Suprapubic skin (tissue), 3 donors: ENCODE measurements around the gene RSPO3.

Source experiments
- POLR2A ChIP-seq, 2 donors: fragments of 450-650 bp; IDR thresholded peaks; one replicate each; pipeline ENCODE4 v1.6.1; 2017; ENCODE audit warnings: antibody characterized with exemption in 2 of 2, mild to moderate bottlenecking in 2 of 2, moderate library complexity in 2 of 2
- TF ChIP-seq, protein P1 (sequence below), 2 donors: fragments of 200-600 bp in 1 of 2; fragments of 450-650 bp in 1 of 2; sonication (generic) in 1 of 2; IDR thresholded peaks; one replicate each; pipeline ENCODE4 v1.5.1; 2016 to 2019; ENCODE audit warnings: antibody characterized with exemption in 2 of 2, mild to moderate bottlenecking in 1 of 2, moderate library complexity in 1 of 2

DNA sequence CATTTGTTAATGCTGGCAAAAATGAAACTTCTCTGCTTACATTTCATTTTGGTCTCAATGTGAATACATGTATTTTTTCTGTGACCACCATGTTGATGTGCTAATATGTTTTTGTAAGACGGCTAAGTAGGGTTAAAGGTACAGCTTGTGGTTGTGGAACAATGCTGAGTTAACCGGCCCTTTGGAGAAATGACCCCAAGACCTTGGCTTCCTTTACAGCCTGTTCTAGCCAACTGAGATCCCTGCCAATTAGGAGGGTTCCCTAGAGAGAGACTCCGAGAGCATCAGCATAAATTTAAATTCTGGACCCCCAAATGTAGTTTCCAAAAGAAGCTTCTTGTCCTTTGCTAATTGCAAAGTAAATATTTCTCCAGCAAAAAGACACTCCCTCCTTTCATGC lies 44.4 kb downstream of the RSPO3 start:
- TF ChIP-seq, protein P1, sequence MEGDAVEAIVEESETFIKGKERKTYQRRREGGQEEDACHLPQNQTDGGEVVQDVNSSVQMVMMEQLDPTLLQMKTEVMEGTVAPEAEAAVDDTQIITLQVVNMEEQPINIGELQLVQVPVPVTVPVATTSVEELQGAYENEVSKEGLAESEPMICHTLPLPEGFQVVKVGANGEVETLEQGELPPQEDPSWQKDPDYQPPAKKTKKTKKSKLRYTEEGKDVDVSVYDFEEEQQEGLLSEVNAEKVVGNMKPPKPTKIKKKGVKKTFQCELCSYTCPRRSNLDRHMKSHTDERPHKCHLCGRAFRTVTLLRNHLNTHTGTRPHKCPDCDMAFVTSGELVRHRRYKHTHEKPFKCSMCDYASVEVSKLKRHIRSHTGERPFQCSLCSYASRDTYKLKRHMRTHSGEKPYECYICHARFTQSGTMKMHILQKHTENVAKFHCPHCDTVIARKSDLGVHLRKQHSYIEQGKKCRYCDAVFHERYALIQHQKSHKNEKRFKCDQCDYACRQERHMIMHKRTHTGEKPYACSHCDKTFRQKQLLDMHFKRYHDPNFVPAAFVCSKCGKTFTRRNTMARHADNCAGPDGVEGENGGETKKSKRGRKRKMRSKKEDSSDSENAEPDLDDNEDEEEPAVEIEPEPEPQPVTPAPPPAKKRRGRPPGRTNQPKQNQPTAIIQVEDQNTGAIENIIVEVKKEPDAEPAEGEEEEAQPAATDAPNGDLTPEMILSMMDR (IDR thresholded peaks at IDR 0.05): no peak
- no peak for TF ChIP-seq POLR2A (IDR thresholded peaks at IDR 0.05)
